Tibial nerve (tissue), 4 donors: ENCODE results near the gene ABCB11. TPM values are rescaled to one million over a fixed set of nuclear protein-coding genes. Genes with fewer than 3 reads are reported as not detected.

Experiments used
- DNase-seq, 2 donors: peaks; one replicate each; pipeline ENCODE4 v3.0.0-alpha.2; 2019; ENCODE audit warnings: low spot score in 2 of 2
- H3K27ac ChIP-seq, 4 donors: fragments of 200-600 bp; sonication (generic) in 3 of 4; one replicate each; pipeline ENCODE4 v1.5.1; 2017 to 2019; ENCODE audit warnings: mild to moderate bottlenecking in 1 of 4
- H3K27me3 ChIP-seq, 2 donors: fragments of 200-600 bp; sonication (generic) in 1 of 2; one replicate each; pipeline versions ENCODE4 v1.5.1 to v1.6.0; 2017 to 2019
- H3K36me3 ChIP-seq, 3 donors: fragments of 200-600 bp; sonication (generic); one replicate each; pipeline ENCODE4 v1.5.1; 2018 to 2019
- H3K4me1 ChIP-seq, 4 donors: fragments of 200-600 bp; sonication (generic) in 3 of 4; one replicate each; pipeline ENCODE4 v1.5.1; 2017 to 2019
- H3K4me3 ChIP-seq, 4 donors: fragments of 200-600 bp; sonication (generic) in 3 of 4; one replicate each; pipeline ENCODE4 v1.5.1; 2017 to 2019; ENCODE audit warnings: mild to moderate bottlenecking in 1 of 4, moderate library complexity in 1 of 4
- H3K9me3 ChIP-seq, 4 donors: fragments of 200-600 bp; sonication (generic) in 3 of 4; one replicate each; pipeline ENCODE4 v1.5.1; 2017 to 2019
- EP300 ChIP-seq, 2 donors: sonication (generic); formaldehyde crosslinking; IDR thresholded peaks; one replicate each; pipeline ENCODE4 v1.6.1; 2017; ENCODE audit warnings: antibody characterized with exemption in 2 of 2, mild to moderate bottlenecking in 1 of 2
- POLR2A ChIP-seq, 2 donors: fragments of 450-650 bp; IDR thresholded peaks; one replicate each; pipeline ENCODE4 v1.6.1; 2017; ENCODE audit warnings: antibody characterized with exemption in 2 of 2, mild to moderate bottlenecking in 2 of 2, moderate library complexity in 2 of 2
- WGBS, 2 donors: methylation state at CpG; one replicate each; pipeline ENCODE4 v1.1.5; 2018; 5-methylcytosine and 5-hydroxymethylcytosine counted together
- total RNA-seq, 4 donors: library from RNA; depleted of rRNA; stranded (reverse); fragments of >200 nt; gene quantifications; one replicate each; pipeline ENCODE4 v1.1.0, GENCODE V29; 2016
- TF ChIP-seq, protein P1 (sequence below), 5 experiments: fragments of 200-600 bp in 3 of 5; fragments of 450-650 bp in 2 of 5; sonication (generic) in 3 of 5; IDR thresholded peaks; one replicate each; pipeline ENCODE4 v1.5.1; 2016 to 2019; ENCODE audit warnings: antibody characterized with exemption in 5 of 5, mild to moderate bottlenecking in 3 of 5, moderate library complexity in 2 of 5

ABCB11 gene
- total RNA-seq, 4 donors from 2014 or later = 0.30 to 0.63 (median 0.39) TPM; not detected in 1

DNA sequence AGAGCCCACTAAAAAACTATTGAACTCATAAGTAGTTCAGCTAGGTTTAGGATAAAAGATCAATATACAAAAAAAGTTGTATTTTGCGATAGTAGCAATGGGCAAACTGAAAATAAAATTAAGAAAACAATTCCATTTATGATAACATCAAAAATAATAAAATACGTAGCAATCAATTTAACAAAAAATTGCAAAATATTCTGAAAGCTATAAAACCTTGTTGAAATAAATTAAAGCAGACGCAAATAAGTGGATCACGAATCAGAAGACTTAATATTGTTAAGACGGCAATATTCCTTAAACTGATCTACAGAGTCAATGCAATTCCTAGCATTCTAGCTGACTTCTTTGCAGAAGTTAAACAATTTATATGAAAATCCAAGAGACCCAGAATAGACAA, 24.5 kb downstream of the ABCB11 start:
- TF ChIP-seq POLR2A (IDR thresholded peaks at IDR 0.05) (no peak), EP300 (IDR thresholded peaks at IDR 0.05) (no peak)
- TF ChIP-seq, protein P1, sequence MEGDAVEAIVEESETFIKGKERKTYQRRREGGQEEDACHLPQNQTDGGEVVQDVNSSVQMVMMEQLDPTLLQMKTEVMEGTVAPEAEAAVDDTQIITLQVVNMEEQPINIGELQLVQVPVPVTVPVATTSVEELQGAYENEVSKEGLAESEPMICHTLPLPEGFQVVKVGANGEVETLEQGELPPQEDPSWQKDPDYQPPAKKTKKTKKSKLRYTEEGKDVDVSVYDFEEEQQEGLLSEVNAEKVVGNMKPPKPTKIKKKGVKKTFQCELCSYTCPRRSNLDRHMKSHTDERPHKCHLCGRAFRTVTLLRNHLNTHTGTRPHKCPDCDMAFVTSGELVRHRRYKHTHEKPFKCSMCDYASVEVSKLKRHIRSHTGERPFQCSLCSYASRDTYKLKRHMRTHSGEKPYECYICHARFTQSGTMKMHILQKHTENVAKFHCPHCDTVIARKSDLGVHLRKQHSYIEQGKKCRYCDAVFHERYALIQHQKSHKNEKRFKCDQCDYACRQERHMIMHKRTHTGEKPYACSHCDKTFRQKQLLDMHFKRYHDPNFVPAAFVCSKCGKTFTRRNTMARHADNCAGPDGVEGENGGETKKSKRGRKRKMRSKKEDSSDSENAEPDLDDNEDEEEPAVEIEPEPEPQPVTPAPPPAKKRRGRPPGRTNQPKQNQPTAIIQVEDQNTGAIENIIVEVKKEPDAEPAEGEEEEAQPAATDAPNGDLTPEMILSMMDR (IDR thresholded peaks at IDR 0.05) = no peak

DNA sequence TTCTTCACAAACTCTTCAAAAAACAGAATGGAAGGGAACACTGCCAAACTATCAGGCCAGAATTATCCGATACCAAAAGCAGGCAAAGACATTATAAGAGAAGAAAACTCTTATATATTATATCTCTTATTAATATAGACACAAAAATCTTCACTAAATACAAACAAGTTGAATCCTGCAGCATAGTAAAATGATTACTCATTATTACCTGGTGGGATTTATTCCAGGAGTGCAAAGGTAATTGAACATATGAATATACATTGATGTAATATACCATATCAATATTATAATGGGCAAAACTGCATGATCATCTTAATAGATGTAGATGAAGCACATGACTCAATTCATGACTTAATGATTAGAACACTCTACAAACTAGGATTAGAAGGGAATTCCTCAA, 25.1 kb downstream of the ABCB11 start:
- Histone ChIP-seq H3K36me3 (no peaks in the 10 kb centered on the region), H3K9me3 (peaks cover 0 to 4% (median 0%) of the 10 kb centered on the region in 4 donors), H3K27ac (no peak overlapping the region), H3K27me3 (no peaks in the 10 kb centered on the region), H3K4me1 (no peaks in the 10 kb centered on the region), H3K4me3 (no peak overlapping the region)
- WGBS, 2 donors = 79 to 80% methylated on average over 1 of the region's 1 CpG
- no peak for DNase-seq
- TF ChIP-seq POLR2A (IDR thresholded peaks at IDR 0.05) = no peak
- TF ChIP-seq EP300 (IDR thresholded peaks at IDR 0.05) = no peak
- TF ChIP-seq, protein P1 (IDR thresholded peaks at IDR 0.05) = no peak

More for the DNA sequence above, 24.5 kb downstream of the ABCB11 start:
- Histone ChIP-seq H3K4me1 (no peaks in the 10 kb centered on the region), H3K36me3 (no peaks in the 10 kb centered on the region), H3K9me3 (peaks cover 0 to 4% (median 0%) of the 10 kb centered on the region in 4 donors), H3K27me3 (no peaks in the 10 kb centered on the region), H3K27ac (no peak overlapping the region), H3K4me3 (no peak overlapping the region)
- 94 to 95% methylated on average over 5 of the region's 5 CpGs for WGBS, 2 donors
- no peak for DNase-seq

DNA sequence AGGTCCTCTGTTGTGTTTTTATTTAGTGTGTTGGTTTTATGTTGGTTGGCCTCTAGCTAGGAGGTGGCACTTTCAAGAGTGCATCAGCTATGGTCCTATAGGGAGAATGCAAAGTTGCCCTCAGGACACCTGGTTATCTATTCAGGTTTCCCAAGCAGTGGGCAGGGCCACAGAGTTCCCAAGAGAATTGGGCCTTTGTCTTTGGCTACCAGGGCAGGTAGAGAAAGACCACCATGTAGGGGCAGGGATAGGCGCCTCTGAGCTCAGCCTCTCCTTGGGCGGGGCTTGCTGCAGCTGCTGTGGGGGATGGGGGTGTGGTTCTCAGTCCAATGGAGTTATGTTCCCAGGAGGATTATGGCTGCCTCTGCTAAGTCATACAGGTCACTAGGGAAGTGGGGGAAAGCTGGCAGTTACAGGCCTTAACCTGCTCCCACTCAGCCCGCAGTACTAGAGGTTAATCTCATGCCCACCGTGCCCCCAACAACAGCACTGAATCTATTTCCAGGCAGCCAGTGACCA, 26.0 kb downstream of the ABCB11 start:
- no peak for DNase-seq
- H3K4me3 ChIP-seq = no peak overlapping the region
- TF ChIP-seq, protein P1 (IDR thresholded peaks at IDR 0.05) = no peak
- TF ChIP-seq EP300 (IDR thresholded peaks at IDR 0.05) (no peak), POLR2A (IDR thresholded peaks at IDR 0.05) (no peak)
- peaks cover 0 to 4% (median 0%) of the 10 kb centered on the region in 4 donors for H3K9me3 ChIP-seq
- H3K36me3 ChIP-seq = no peaks in the 10 kb centered on the region
- no peaks in the 10 kb centered on the region for H3K4me1 ChIP-seq
- WGBS, 2 donors = 86 to 91% methylated on average over 3 to 4 of the region's 4 CpGs
- no peaks in the 10 kb centered on the region for H3K27me3 ChIP-seq
- H3K27ac ChIP-seq = no peak overlapping the region

DNA sequence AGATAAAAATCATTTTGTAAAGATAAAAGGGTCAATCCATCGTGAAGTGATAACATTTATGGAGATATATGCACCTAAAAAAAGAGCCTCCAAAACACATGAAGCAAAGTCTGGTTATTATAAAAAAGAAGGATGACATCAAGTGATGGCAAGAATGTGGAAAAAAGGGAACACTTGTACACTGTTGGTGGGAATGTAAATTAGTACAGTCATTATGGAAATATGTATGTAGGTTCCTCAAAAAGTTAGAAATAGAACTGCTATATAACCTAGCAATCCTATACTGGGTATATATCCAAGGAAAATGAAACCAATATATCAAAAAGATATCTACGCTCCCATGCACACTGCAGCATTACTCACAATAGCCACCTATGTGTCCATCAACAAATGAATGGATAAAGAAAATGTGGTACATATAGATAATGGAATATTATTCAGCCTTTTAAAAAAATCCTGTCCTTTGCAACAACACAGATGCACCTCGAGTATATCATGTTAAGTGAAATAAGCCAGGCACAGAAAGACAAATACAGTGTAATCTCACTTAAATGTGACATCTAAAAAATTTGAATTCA, 28.9 kb downstream of the ABCB11 start:
- Histone ChIP-seq H3K27me3 (no peaks in the 10 kb centered on the region), H3K9me3 (peaks cover 0 to 4% (median 0%) of the 10 kb centered on the region in 4 donors), H3K36me3 (no peaks in the 10 kb centered on the region), H3K27ac (no peak overlapping the region), H3K4me1 (no peaks in the 10 kb centered on the region), H3K4me3 (no peak overlapping the region)
- TF ChIP-seq, protein P1 (IDR thresholded peaks at IDR 0.05) = no peak
- TF ChIP-seq POLR2A (IDR thresholded peaks at IDR 0.05) (no peak), EP300 (IDR thresholded peaks at IDR 0.05) (no peak)
- 89 to 91% methylated on average over 3 of the region's 3 CpGs for WGBS, 2 donors
- DNase-seq = no peak

DNA sequence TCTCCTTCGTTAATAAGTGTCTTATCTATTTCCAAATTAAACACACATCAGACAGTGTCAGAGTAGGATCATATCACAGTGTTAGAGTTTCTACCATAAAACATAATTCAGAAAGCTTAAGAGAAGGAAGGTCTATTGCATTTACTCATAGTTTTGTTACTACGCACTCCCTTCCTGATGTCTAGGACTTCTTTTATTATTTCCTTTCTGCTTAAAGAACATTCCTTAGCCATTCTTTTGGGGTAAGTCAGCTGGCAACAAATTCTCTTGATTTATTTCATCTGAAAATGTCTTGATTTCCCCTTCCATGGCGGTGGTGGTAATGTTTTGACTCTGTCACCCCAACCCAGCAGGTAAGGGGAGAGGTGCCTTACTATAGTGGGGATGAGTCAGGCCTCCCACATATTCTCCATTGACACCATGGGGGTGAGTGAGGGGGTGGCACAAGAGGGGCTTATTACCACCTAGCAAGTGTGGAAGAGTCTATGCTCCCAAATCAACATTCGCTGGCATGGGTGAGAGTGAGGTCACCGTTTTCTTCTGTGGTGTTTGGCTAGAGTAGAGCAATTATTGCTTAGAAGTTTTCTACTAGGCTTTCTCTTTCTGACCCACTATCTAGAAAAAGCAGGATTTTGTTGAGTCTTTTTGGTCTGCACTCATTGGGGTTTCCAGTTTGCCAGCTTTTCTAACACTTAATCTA, 29.9 kb downstream of the ABCB11 start:
- no peak overlapping the region for H3K4me3 ChIP-seq
- H3K4me1 ChIP-seq = no peaks in the 10 kb centered on the region
- no peaks in the 10 kb centered on the region for H3K27me3 ChIP-seq
- no peak overlapping the region for H3K27ac ChIP-seq
- WGBS, 2 donors = 90 to 95% methylated on average over 5 of the region's 5 CpGs
- no peak for DNase-seq
- no peak for TF ChIP-seq POLR2A (IDR thresholded peaks at IDR 0.05)
- no peaks in the 10 kb centered on the region for H3K9me3 ChIP-seq
- H3K36me3 ChIP-seq = no peaks in the 10 kb centered on the region
